GM23338 (cell line): ENCODE measurements around the gene APOL3. TPM values are rescaled to one million over a fixed set of nuclear protein-coding genes. Genes with fewer than 3 reads are reported as not detected.

Experiments
- ATAC-seq: fragments of 200-7000 bp; cut with Tn5 transposase; 3 replicates; pipeline ENCODE4 v1.9.1; 2020
- DNase-seq: peaks from one replicate; pipeline ENCODE4 v3.0.0-alpha.2; 2015; ENCODE audit warnings: low spot score
- H2AFZ ChIP-seq: fragments of 200-600 bp; sonication (generic); 2 replicates; pipeline ENCODE4 v1.8.0; 2016; ENCODE audit warnings: antibody characterized with exemption, mild to moderate bottlenecking, moderate library complexity
- H3F3A ChIP-seq: fragments of 200-600 bp; sonication (generic); replicated peaks from 2 replicates; pipeline ENCODE4 v1.8.0; 2017; ENCODE audit warnings: antibody characterized with exemption, mixed run types, low read depth
- H3K27ac ChIP-seq: fragments of 200-600 bp; sonication (generic); 2 replicates; pipeline ENCODE4 v1.6.1; 2016; ENCODE audit warnings: low read depth
- H3K27me3 ChIP-seq: fragments of 200-600 bp; sonication (generic); 2 replicates; pipeline ENCODE4 v1.8.0; 2016; ENCODE audit warnings: mild to moderate bottlenecking, mixed run types, moderate library complexity; ENCODE audit not compliant: insufficient read depth
- H3K36me3 ChIP-seq: fragments of 200-600 bp; sonication (generic); 2 replicates; pipeline ENCODE4 v1.8.0; 2016; ENCODE audit warnings: mild to moderate bottlenecking; ENCODE audit not compliant: insufficient read depth
- H3K4me1 ChIP-seq: fragments of 200-600 bp; sonication (generic); 2 replicates; pipeline ENCODE4 v1.8.0; 2016; ENCODE audit warnings: mild to moderate bottlenecking, moderate library complexity; ENCODE audit not compliant: insufficient read depth
- H3K4me2 ChIP-seq: fragments of 200-600 bp; sonication (generic); 2 replicates; pipeline ENCODE4 v1.7.1; 2017; ENCODE audit warnings: mixed run types
- H3K4me3 ChIP-seq: fragments of 200-600 bp; sonication (generic); 2 replicates; pipeline ENCODE4 v1.6.1; 2016; ENCODE audit warnings: mixed run types
- H3K79me2 ChIP-seq: fragments of 200-600 bp; sonication (generic); replicated peaks from 2 replicates; pipeline ENCODE4 v1.8.0; 2017; ENCODE audit warnings: mild to moderate bottlenecking; ENCODE audit not compliant: insufficient read depth
- H3K9me2 ChIP-seq: fragments of 200-600 bp; sonication (generic); 2 replicates; pipeline ENCODE4 v1.8.0; 2017; ENCODE audit not compliant: insufficient read depth
- H4K20me1 ChIP-seq: fragments of 200-600 bp; sonication (generic); replicated peaks from 2 replicates; pipeline ENCODE4 v1.8.0; 2017; ENCODE audit warnings: mild to moderate bottlenecking; ENCODE audit not compliant: insufficient read depth
- H3K27ac Mint-ChIP-seq: 2 replicates; pipeline ENCODE4 v1.8.0; 2020; ENCODE audit warnings: inconsistent platforms, mild to moderate bottlenecking, moderate library complexity, mixed read lengths
- H3K27me3 Mint-ChIP-seq: 3 replicates; pipeline ENCODE4 v1.8.0; 2022; ENCODE audit warnings: low read depth, mild to moderate bottlenecking, moderate library complexity, mixed read lengths, inconsistent platforms; ENCODE audit not compliant: insufficient read depth, poor library complexity
- H3K36me3 Mint-ChIP-seq: 3 replicates; pipeline ENCODE4 v1.8.0; 2021; ENCODE audit warnings: low read depth, mild to moderate bottlenecking, inconsistent platforms, moderate library complexity, mixed read lengths
- H3K4me1 Mint-ChIP-seq: 3 replicates; pipeline ENCODE4 v1.8.0; 2020; ENCODE audit warnings: mild to moderate bottlenecking, inconsistent platforms, mixed read lengths
- H3K4me3 Mint-ChIP-seq: 3 replicates; pipeline ENCODE4 v1.8.0; 2021; ENCODE audit warnings: moderate library complexity, mild to moderate bottlenecking, inconsistent platforms, mixed read lengths
- H3K9me3 Mint-ChIP-seq: 3 replicates; pipeline ENCODE4 v1.8.0; 2020; ENCODE audit warnings: moderate library complexity, mild to moderate bottlenecking, inconsistent platforms, mixed read lengths
- ETS1 ChIP-seq: IDR thresholded peaks from 2 replicates; pipeline ENCODE4 v1.6.1; 2016; ENCODE audit warnings: antibody characterized with exemption
- EZH2 ChIP-seq: fragments of 200-600 bp; sonication (generic); IDR thresholded peaks from one replicate; pipeline ENCODE4 v1.8.0; 2017; ENCODE audit warnings: antibody characterized with exemption, mild to moderate bottlenecking, low read depth; ENCODE audit not compliant: unreplicated experiment
- JUNB ChIP-seq: IDR thresholded peaks from one replicate; pipeline ENCODE4 v1.6.1; 2016; ENCODE audit warnings: antibody characterized with exemption; ENCODE audit not compliant: unreplicated experiment
- NANOG ChIP-seq: IDR thresholded peaks from 2 replicates; pipeline ENCODE4 v1.6.1; 2016; ENCODE audit warnings: antibody characterized with exemption, borderline replicate concordance
- ZNF331 ChIP-seq: fragments of 250-450 bp; sonication (Bioruptor Pico); IDR thresholded peaks from 2 replicates; pipeline ENCODE4 v1.5.0; 2020; ENCODE audit warnings: low read depth, mild to moderate bottlenecking, moderate library complexity
- polyA plus RNA-seq: library from polyadenylated mRNA; unstranded; fragments of >200 nt; fragmentation: Nextera tagmentation; extraction: Ambion mirVana; gene quantifications from 2 replicates; pipeline ENCODE4 v1.2.1, GENCODE V29; 2016
- total RNA-seq: library from RNA; depleted of rRNA; stranded (reverse); fragments of >200 nt; shearing (Covaris generic); gene quantifications from 2 replicates; pipeline ENCODE4 v1.2.3, GENCODE V29; 2014
- TF ChIP-seq, protein P1 (sequence below), 2 experiments: fragments of 200-600 bp in 1 of 2; sonication (generic) in 1 of 2; conservative IDR thresholded peaks; 2 replicates each; pipeline versions ENCODE4 v1.5.1 to v1.6.1; 2016 to 2017; ENCODE audit warnings: antibody characterized with exemption in 2 of 2, low read depth in 2 of 2, mild to moderate bottlenecking in 2 of 2, moderate library complexity in 1 of 2
- TF ChIP-seq, protein P2 (sequence below): fragments of 250-450 bp; sonication (Bioruptor Pico); IDR thresholded peaks from 2 replicates; pipeline ENCODE4 v1.5.0; 2020; ENCODE audit warnings: mild to moderate bottlenecking, moderate library complexity
- TF ChIP-seq, protein P3 (sequence below): IDR thresholded peaks from one replicate; pipeline ENCODE4 v1.6.1; 2018; ENCODE audit warnings: antibody characterized with exemption; ENCODE audit not compliant: unreplicated experiment

The APOL3 gene
- total and polyA plus RNA-seq, 2 experiments from 2014 or later: not detected

- no peak for TF ChIP-seq NANOG
- TF ChIP-seq, protein P1, sequence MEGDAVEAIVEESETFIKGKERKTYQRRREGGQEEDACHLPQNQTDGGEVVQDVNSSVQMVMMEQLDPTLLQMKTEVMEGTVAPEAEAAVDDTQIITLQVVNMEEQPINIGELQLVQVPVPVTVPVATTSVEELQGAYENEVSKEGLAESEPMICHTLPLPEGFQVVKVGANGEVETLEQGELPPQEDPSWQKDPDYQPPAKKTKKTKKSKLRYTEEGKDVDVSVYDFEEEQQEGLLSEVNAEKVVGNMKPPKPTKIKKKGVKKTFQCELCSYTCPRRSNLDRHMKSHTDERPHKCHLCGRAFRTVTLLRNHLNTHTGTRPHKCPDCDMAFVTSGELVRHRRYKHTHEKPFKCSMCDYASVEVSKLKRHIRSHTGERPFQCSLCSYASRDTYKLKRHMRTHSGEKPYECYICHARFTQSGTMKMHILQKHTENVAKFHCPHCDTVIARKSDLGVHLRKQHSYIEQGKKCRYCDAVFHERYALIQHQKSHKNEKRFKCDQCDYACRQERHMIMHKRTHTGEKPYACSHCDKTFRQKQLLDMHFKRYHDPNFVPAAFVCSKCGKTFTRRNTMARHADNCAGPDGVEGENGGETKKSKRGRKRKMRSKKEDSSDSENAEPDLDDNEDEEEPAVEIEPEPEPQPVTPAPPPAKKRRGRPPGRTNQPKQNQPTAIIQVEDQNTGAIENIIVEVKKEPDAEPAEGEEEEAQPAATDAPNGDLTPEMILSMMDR (conservative IDR thresholded peaks at IDR 0.05; ENCODE audit: low read depth in 2 of 2): no peak
- TF ChIP-seq EZH2: no peak
These were observed 25.1 kb downstream of the APOL3 start (continued) for GRCh38 chr22:36135306-36135980.

- H3K9me2 ChIP-seq: no peaks in the 10 kb centered on the region; the same call in 1 of the 2 replicates
- no peak overlapping the region for H3K4me2 ChIP-seq
- H3K27ac Mint-ChIP-seq: no peak overlapping the region
- no peaks in the 10 kb centered on the region; the same call in 2 of the 3 replicates for H3K9me3 Mint-ChIP-seq
- H4K20me1 ChIP-seq: no peaks in the 10 kb centered on the region
- no peak overlapping the region for H3K4me3 ChIP-seq
- no peaks in the 10 kb centered on the region; the same call in 1 of the 2 replicates for H3K4me1 ChIP-seq
- no peaks in the 10 kb centered on the region for H3K36me3 ChIP-seq
- H3K79me2 ChIP-seq: no peaks in the 10 kb centered on the region
- ATAC-seq (no peak), DNase-seq (no peak)
- H3F3A ChIP-seq: no peaks in the 10 kb centered on the region
- H3K27ac ChIP-seq: no peak overlapping the region
- H3K4me3 Mint-ChIP-seq: no peak overlapping the region
- H3K27me3 ChIP-seq: no peaks in the 10 kb centered on the region
- H2AFZ ChIP-seq: no peak overlapping the region; the same call in 1 of the 2 replicates
- peaks cover 3% of the 10 kb centered on the region for H3K27me3 Mint-ChIP-seq
- peaks cover 9% of the 10 kb centered on the region for H3K4me1 Mint-ChIP-seq
- no peaks in the 10 kb centered on the region for H3K36me3 Mint-ChIP-seq
- no peak for TF ChIP-seq JUNB
- TF ChIP-seq ETS1: no peak
- TF ChIP-seq, protein P2, sequence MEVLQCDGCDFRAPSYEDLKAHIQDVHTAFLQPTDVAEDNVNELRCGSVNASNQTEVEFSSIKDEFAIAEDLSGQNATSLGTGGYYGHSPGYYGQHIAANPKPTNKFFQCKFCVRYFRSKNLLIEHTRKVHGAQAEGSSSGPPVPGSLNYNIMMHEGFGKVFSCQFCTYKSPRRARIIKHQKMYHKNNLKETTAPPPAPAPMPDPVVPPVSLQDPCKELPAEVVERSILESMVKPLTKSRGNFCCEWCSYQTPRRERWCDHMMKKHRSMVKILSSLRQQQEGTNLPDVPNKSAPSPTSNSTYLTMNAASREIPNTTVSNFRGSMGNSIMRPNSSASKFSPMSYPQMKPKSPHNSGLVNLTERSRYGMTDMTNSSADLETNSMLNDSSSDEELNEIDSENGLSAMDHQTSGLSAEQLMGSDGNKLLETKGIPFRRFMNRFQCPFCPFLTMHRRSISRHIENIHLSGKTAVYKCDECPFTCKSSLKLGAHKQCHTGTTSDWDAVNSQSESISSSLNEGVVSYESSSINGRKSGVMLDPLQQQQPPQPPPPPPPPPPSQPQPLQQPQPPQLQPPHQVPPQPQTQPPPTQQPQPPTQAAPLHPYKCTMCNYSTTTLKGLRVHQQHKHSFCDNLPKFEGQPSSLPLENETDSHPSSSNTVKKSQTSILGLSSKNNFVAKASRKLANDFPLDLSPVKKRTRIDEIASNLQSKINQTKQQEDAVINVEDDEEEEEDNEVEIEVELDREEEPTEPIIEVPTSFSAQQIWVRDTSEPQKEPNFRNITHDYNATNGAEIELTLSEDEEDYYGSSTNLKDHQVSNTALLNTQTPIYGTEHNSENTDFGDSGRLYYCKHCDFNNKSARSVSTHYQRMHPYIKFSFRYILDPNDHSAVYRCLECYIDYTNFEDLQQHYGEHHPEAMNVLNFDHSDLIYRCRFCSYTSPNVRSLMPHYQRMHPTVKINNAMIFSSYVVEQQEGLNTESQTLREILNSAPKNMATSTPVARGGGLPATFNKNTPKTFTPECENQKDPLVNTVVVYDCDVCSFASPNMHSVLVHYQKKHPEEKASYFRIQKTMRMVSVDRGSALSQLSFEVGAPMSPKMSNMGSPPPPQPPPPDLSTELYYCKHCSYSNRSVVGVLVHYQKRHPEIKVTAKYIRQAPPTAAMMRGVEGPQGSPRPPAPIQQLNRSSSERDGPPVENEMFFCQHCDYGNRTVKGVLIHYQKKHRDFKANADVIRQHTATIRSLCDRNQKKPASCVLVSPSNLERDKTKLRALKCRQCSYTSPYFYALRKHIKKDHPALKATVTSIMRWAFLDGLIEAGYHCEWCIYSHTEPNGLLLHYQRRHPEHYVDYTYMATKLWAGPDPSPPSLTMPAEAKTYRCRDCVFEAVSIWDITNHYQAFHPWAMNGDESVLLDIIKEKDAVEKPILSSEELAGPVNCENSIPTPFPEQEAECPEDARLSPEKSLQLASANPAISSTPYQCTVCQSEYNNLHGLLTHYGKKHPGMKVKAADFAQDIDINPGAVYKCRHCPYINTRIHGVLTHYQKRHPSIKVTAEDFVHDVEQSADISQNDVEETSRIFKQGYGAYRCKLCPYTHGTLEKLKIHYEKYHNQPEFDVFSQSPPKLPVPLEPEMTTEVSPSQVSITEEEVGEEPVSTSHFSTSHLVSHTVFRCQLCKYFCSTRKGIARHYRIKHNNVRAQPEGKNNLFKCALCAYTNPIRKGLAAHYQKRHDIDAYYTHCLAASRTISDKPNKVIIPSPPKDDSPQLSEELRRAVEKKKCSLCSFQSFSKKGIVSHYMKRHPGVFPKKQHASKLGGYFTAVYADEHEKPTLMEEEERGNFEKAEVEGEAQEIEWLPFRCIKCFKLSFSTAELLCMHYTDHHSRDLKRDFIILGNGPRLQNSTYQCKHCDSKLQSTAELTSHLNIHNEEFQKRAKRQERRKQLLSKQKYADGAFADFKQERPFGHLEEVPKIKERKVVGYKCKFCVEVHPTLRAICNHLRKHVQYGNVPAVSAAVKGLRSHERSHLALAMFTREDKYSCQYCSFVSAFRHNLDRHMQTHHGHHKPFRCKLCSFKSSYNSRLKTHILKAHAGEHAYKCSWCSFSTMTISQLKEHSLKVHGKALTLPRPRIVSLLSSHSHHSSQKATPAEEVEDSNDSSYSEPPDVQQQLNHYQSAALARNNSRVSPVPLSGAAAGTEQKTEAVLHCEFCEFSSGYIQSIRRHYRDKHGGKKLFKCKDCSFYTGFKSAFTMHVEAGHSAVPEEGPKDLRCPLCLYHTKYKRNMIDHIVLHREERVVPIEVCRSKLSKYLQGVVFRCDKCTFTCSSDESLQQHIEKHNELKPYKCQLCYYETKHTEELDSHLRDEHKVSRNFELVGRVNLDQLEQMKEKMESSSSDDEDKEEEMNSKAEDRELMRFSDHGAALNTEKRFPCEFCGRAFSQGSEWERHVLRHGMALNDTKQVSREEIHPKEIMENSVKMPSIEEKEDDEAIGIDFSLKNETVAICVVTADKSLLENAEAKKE (CRISPR knock-in tag): no peak
- TF ChIP-seq, protein P1 (conservative IDR thresholded peaks at IDR 0.05; ENCODE audit: low read depth in 2 of 2): no peak
- TF ChIP-seq, protein P3, sequence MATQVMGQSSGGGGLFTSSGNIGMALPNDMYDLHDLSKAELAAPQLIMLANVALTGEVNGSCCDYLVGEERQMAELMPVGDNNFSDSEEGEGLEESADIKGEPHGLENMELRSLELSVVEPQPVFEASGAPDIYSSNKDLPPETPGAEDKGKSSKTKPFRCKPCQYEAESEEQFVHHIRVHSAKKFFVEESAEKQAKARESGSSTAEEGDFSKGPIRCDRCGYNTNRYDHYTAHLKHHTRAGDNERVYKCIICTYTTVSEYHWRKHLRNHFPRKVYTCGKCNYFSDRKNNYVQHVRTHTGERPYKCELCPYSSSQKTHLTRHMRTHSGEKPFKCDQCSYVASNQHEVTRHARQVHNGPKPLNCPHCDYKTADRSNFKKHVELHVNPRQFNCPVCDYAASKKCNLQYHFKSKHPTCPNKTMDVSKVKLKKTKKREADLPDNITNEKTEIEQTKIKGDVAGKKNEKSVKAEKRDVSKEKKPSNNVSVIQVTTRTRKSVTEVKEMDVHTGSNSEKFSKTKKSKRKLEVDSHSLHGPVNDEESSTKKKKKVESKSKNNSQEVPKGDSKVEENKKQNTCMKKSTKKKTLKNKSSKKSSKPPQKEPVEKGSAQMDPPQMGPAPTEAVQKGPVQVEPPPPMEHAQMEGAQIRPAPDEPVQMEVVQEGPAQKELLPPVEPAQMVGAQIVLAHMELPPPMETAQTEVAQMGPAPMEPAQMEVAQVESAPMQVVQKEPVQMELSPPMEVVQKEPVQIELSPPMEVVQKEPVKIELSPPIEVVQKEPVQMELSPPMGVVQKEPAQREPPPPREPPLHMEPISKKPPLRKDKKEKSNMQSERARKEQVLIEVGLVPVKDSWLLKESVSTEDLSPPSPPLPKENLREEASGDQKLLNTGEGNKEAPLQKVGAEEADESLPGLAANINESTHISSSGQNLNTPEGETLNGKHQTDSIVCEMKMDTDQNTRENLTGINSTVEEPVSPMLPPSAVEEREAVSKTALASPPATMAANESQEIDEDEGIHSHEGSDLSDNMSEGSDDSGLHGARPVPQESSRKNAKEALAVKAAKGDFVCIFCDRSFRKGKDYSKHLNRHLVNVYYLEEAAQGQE: no peak
- TF ChIP-seq ZNF331 (CRISPR knock-in tag): no peak
- no peak for TF ChIP-seq NANOG
These were observed 26.4 kb downstream of the APOL3 start for GRCh38 chr22:36134182-36134581.
